Aorta (tissue), 5 donors: Measurements from ENCODE around the gene SLC24A3. TPM values are rescaled to one million over a fixed set of nuclear protein-coding genes. Genes with fewer than 3 reads are reported as not detected.

ENCODE experiments used
- ATAC-seq: fragments of 200-7000 bp; cut with Tn5 transposase; one replicate; pipeline ENCODE4 v1.9.1; 2022; ENCODE audit warnings: moderate library complexity; ENCODE audit not compliant: low FRiP score
- DNase-seq, 2 donors: peaks; one replicate each; pipeline ENCODE4 v3.0.0-alpha.2; 2020
- H3K27ac ChIP-seq, 2 donors: one replicate each; pipeline ENCODE4 v1.5.1; 2013; ENCODE audit warnings: low read length in 2 of 2, mild to moderate bottlenecking in 2 of 2, moderate library complexity in 2 of 2, control low read depth in 1 of 2, inconsistent platforms in 1 of 2, low read depth in 1 of 2
- H3K27me3 ChIP-seq, 2 donors: one replicate each; pipeline ENCODE4 v1.6.1; 2013; ENCODE audit warnings: control low read depth in 1 of 2, low read length in 1 of 2, mild to moderate bottlenecking in 1 of 2, moderate library complexity in 1 of 2; ENCODE audit not compliant: insufficient read depth in 2 of 2, control insufficient read depth in 1 of 2
- H3K36me3 ChIP-seq, 2 donors: one replicate each; pipeline ENCODE4 v1.6.1; 2013; ENCODE audit warnings: control low read depth in 1 of 2, low read length in 1 of 2, mild to moderate bottlenecking in 1 of 2; ENCODE audit not compliant: insufficient read depth in 2 of 2, control insufficient read depth in 1 of 2
- H3K4me1 ChIP-seq, 2 donors: one replicate each; pipeline ENCODE4 v1.6.1; 2013; ENCODE audit warnings: low read length in 2 of 2, control low read depth in 1 of 2, mild to moderate bottlenecking in 1 of 2, moderate library complexity in 1 of 2; ENCODE audit not compliant: insufficient read depth in 2 of 2, control insufficient read depth in 1 of 2
- H3K4me3 ChIP-seq, 2 donors: one replicate each; pipeline ENCODE4 v1.5.1; 2013; ENCODE audit warnings: low read length in 2 of 2, control low read depth in 1 of 2, mild to moderate bottlenecking in 1 of 2
- H3K9me3 ChIP-seq: one replicate; pipeline ENCODE4 v1.6.1; 2013; ENCODE audit warnings: mild to moderate bottlenecking, low read length; ENCODE audit not compliant: control insufficient read depth
- WGBS, 2 donors: extraction: QIAGEN DNeasy Blood & Tissue Kit; methylation state at CpG; one replicate each; pipeline ENCODE4 v1.1.7; 2013; 5-methylcytosine and 5-hydroxymethylcytosine counted together
- intact Hi-C, 2 donors: fragments of 100-400 bp; cut with DNase I; formaldehyde crosslinking; loops; one replicate each; pipeline versions ENCODE4 v1.14.2 to v1.15.0; 2022
- polyA plus RNA-seq, 2 donors: library from polyadenylated mRNA; stranded (reverse); fragments of 200-250 nt; gene quantifications; one replicate each; pipeline ENCODE4 v1.2.3, GENCODE V29; 2013
- total RNA-seq, 2 donors: library from RNA; stranded (reverse); fragmentation: NEBNext Ultra II Directional; extraction: Animal tissue kit (Norgen Biotek cat#: 25700); gene quantifications; one replicate each; pipeline ENCODE4 v1.2.1, GENCODE V29; 2021
- donor health status: healthy with polysubstance abuse.
- donor health status: Bipolar disorder and iron deficiency.
- donor health status: DM: no; HTN: no; CAD: no.
- donor health status: DM: no; HTN: no; CAD: no.
- donor health status: DM: yes; HTN: yes; CAD: no.

The SLC24A3 gene
- total and polyA plus RNA-seq, 4 donors = 8.8 to 24.9 (median 19.1) TPM

- no peak overlapping the region for H3K4me3 ChIP-seq
- H3K27ac ChIP-seq = no peak overlapping the region
- 96 to 98% methylated on average over 20 of the region's 20 CpGs for WGBS, 2 donors
- H3K4me1 ChIP-seq = no peaks in the 10 kb centered on the region
- H3K27me3 ChIP-seq = no peaks in the 10 kb centered on the region
- ATAC-seq (no peak), DNase-seq (no peak)
- intact Hi-C loops = no loop called here
- H3K36me3 ChIP-seq = no peaks in the 10 kb centered on the region
- H3K9me3 ChIP-seq = no peaks in the 10 kb centered on the region
Measured at GRCh38 chr20:19599200-19599599, 386.8 kb downstream of the SLC24A3 start.

DNA sequence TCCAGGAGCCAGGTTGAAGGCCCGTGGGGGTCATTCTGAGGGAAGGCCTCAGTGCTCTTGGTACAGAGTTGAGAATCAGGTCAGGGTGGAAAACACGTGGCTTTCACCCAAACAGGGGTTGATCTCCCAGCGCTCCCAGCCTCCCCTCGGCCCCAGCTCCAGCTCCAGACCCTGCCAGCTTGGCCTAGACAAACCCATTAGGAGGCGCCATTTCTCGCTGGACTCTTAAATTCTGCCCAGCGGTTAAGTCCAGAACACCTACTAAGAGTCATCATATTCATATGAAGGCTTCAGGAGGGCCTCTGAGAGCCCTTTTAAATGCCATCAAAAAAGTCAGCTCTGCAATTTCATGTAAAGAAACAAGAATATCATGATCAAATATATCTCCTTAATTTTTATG, 387.6 kb downstream of the SLC24A3 start:
- Histone ChIP-seq H3K27ac (no peak overlapping the region), H3K36me3 (no peaks in the 10 kb centered on the region), H3K4me1 (no peaks in the 10 kb centered on the region), H3K27me3 (no peaks in the 10 kb centered on the region), H3K9me3 (no peaks in the 10 kb centered on the region), H3K4me3 (no peak overlapping the region)
- ATAC-seq (no peak), DNase-seq (no peak)
- intact Hi-C loops = no loop called here
- WGBS, 2 donors = 79 to 83% methylated on average over 7 of the region's 7 CpGs

- DNase-seq = no peak
- H3K4me3 ChIP-seq = no peak overlapping the region
- no peak overlapping the region for H3K27ac ChIP-seq
- H3K9me3 ChIP-seq = no peaks in the 10 kb centered on the region
- intact Hi-C loops = no loop called here
- ATAC-seq = no peak
- no peaks in the 10 kb centered on the region for H3K27me3 ChIP-seq
- WGBS, 2 donors = 58 to 74% methylated on average over 9 of the region's 9 CpGs
- no peaks in the 10 kb centered on the region for H3K36me3 ChIP-seq
- no peaks in the 10 kb centered on the region for H3K4me1 ChIP-seq
Measured at GRCh38 chr20:19601126-19601810, 388.8 kb downstream of the SLC24A3 start.

DNA sequence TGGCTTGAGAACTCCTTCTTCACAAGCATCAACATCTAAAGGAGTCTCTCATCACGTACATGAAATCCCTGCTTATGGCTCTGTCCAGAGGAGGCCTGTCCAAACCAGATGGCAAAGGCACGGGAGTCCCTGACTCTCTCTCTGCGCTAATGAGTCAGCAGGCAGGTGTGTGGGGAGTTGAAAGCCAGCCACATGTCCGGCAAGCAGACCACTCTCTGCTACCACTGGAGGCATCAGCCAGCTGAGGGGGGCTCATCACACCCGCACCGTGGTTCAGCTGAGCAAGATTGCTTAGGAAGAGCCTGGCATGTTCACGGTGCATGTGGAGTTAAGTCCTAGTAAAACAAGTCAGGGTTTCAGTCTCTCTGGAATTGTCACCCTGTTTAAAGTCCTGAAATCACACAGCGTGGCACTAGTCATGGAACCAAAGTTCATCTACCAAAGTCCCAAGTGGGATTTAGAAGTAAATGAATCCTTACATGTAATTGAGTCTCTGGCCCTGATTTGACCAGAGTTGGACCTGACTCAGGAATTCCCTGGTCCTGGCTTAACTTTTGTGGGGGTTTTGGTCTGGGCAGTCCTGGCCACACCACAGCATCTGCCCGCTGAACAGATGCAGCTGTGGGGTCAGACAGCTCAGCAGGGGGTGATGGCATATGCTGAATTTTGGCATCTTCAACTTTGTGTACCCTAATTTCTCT, 390.4 kb downstream of the SLC24A3 start:
- H3K9me3 ChIP-seq = no peaks in the 10 kb centered on the region
- ATAC-seq (no peak), DNase-seq (no peak)
- WGBS, 2 donors = 82 to 84% methylated on average over 9 of the region's 9 CpGs
- no peaks in the 10 kb centered on the region for H3K36me3 ChIP-seq
- intact Hi-C loops = no loop called here
- no peak overlapping the region for H3K4me3 ChIP-seq
- no peak overlapping the region for H3K27ac ChIP-seq
- no peaks in the 10 kb centered on the region for H3K4me1 ChIP-seq
- H3K27me3 ChIP-seq = no peaks in the 10 kb centered on the region

DNA sequence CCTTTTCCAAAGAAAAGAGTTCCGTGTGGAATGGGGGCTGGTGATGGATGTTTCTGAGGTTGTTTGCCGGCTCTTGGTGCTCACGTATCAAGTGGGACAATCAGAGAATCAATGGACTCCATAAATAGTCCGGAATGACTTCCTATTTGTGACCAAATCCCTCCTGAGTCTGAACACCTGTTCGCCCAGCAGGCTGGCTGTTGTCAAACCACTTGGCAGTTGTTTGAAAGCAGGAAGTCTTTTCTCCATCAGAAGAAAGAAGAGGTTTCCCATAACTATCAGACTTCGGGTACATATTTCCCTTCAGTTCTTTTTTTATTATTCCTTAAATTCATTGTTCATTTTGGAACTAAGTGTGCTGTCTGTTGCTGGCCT, 390.9 kb downstream of the SLC24A3 start:
- intact Hi-C loops = no loop called here
- DNase-seq = no peak
- H3K4me1 ChIP-seq = no peaks in the 10 kb centered on the region
- H3K9me3 ChIP-seq = no peaks in the 10 kb centered on the region
- 69 to 74% methylated on average over 6 of the region's 6 CpGs for WGBS, 2 donors
- no peak overlapping the region for H3K4me3 ChIP-seq
- no peaks in the 10 kb centered on the region for H3K36me3 ChIP-seq
- ATAC-seq = no peak
- H3K27ac ChIP-seq = no peak overlapping the region
- H3K27me3 ChIP-seq = no peaks in the 10 kb centered on the region

DNA sequence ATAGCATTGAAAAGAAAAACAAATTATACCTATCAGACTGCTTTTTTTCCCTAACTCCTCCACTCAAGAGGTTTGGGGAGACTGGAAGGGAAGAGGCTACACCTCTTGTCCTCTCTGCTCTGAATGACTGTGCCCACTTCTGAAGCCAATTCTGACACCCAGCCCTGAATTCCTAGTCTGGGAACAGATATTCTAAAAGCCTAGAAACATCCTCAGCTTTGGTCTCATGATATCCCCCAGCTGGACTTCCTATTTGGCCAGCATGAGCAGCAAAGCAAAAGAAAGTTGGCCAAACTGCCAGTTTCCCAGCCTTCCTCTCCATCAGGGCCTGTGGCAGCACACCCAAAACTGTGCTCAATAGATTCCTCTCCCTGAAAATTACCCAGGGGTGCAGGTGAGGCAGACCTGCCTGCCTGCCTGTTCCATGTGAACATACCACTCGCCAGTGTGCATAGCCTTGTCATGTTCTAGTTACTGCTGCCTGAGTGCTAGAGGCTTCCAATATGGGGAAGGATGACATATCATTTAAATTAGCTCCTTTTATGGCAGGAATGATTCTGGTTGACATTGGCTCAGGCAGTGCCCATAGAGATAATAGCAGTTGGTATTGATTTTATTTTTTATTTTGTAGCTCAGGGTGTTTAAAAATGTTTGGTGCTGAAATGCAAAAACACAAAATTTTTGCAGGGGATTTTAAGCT, 393.5 kb downstream of the SLC24A3 start:
- ATAC-seq (no peak), DNase-seq (no peak)
- H3K36me3 ChIP-seq = no peaks in the 10 kb centered on the region
- intact Hi-C loops = no loop called here
- WGBS, 2 donors = 72 to 75% methylated on average over 1 of the region's 1 CpG
- H3K9me3 ChIP-seq = no peaks in the 10 kb centered on the region
- no peak overlapping the region for H3K27ac ChIP-seq
- no peak overlapping the region for H3K4me3 ChIP-seq
- no peaks in the 10 kb centered on the region for H3K27me3 ChIP-seq
- H3K4me1 ChIP-seq = no peaks in the 10 kb centered on the region

DNA sequence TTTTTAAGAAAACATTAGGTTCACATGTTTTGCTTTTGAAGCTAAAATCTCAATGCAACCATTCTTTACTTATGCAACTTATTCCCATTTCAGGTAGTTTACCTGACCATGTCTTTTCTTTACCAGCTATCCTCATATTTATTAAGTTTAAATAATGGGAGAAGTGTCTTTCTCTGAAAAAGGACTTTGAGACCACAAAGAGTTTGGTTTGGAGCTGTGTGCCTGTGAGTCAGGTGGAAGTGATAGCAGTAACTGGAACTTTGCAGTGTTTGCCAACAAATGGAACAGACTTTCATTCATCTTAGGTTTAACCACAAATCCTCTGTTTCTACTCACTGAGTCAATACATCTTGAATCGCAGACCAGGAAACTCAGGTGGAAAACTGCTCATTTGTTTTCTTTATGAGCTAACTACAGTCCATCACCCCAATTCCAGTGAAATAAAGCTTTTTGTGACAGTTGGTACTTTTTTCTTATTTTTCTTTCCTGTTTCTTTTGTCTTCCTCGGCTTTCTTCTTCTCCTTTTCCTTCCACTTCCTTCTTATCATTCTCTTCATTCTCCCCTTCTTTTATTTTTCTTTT, 397.3 kb downstream of the SLC24A3 start:
- WGBS, 2 donors = 53 to 57% methylated on average over 2 of the region's 2 CpGs
- intact Hi-C loops = no loop called here
- DNase-seq (no peak), ATAC-seq (no peak)
- no peaks in the 10 kb centered on the region for H3K36me3 ChIP-seq
- no peaks in the 10 kb centered on the region for H3K9me3 ChIP-seq
- H3K27ac ChIP-seq = no peak overlapping the region
- no peak overlapping the region for H3K4me3 ChIP-seq
- no peaks in the 10 kb centered on the region for H3K27me3 ChIP-seq
- H3K4me1 ChIP-seq = no peaks in the 10 kb centered on the region

DNA sequence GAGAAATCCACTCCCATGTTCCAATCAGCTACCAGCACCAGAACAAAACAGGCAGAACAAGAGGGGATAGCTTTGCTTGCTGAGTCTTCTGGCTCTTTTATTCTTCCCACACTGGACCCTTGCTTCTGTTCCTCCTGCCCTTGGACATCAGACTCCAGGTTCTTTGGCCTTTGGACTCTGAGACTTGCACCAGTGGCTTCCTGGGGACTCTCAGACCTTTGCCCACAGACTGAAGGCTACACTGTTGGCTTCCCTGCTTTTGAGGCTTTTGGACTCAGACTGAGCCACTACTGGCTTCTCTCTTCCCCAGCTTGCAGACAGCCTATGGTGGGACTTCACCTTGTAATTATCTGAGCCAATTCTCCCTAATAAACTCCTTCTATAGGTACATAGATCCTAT, 403.2 kb downstream of the SLC24A3 start:
- Histone ChIP-seq H3K4me3 (no peak overlapping the region), H3K27me3 (no peaks in the 10 kb centered on the region), H3K4me1 (no peaks in the 10 kb centered on the region), H3K36me3 (no peaks in the 10 kb centered on the region), H3K9me3 (no peaks in the 10 kb centered on the region), H3K27ac (no peak overlapping the region)
- intact Hi-C loops = no loop called here
- no peak for ATAC-seq
- DNase-seq = no peak
